DOHH2 (cell line): ENCODE data around the gene TBC1D2B.

ENCODE experiments used
- H3F3A ChIP-seq: fragments of 200-600 bp; sonication (generic), shearing (Covaris generic); 2 replicates; pipeline ENCODE4 v1.6.0; 2016; ENCODE audit warnings: antibody characterized with exemption, mild to moderate bottlenecking; ENCODE audit not compliant: control insufficient read depth, insufficient read depth
- H3K27ac ChIP-seq: fragments of 200-600 bp; sonication (generic); 2 replicates; pipeline ENCODE4 v1.5.1; 2014; ENCODE audit warnings: low read depth, mild to moderate bottlenecking, low read length, moderate library complexity
- H3K27me3 ChIP-seq: fragments of 200-600 bp; sonication (generic); 2 replicates; pipeline ENCODE4 v1.6.1; 2014; ENCODE audit warnings: mild to moderate bottlenecking, low read length, mixed read lengths; ENCODE audit not compliant: control insufficient read depth
- H3K36me3 ChIP-seq: fragments of 200-600 bp; sonication (generic); 2 replicates; pipeline ENCODE4 v1.6.1; 2014; ENCODE audit warnings: mild to moderate bottlenecking, low read length, moderate library complexity, mixed read lengths; ENCODE audit not compliant: control insufficient read depth
- H3K4me1 ChIP-seq: fragments of 200-600 bp; sonication (generic); 2 replicates; pipeline ENCODE4 v1.6.1; 2014; ENCODE audit warnings: mild to moderate bottlenecking, low read length, mixed read lengths; ENCODE audit not compliant: control insufficient read depth
- H3K4me2 ChIP-seq: fragments of 200-600 bp; sonication (generic); 2 replicates; pipeline ENCODE4 v1.6.0; 2014; ENCODE audit warnings: mild to moderate bottlenecking, low read length, moderate library complexity
- H3K4me3 ChIP-seq: fragments of 200-600 bp; sonication (generic); 2 replicates; pipeline ENCODE4 v1.5.1; 2014; ENCODE audit warnings: mild to moderate bottlenecking, low read length, mixed read lengths
- H3K79me2 ChIP-seq: fragments of 200-600 bp; sonication (generic); 2 replicates; pipeline ENCODE4 v1.6.1; 2014; ENCODE audit warnings: mild to moderate bottlenecking, low read length, mixed read lengths; ENCODE audit not compliant: control insufficient read depth
- H3K9me2 ChIP-seq: fragments of 200-600 bp; sonication (generic); replicated peaks from 2 replicates; pipeline ENCODE4 v1.6.1; 2014; ENCODE audit warnings: mild to moderate bottlenecking, low read length, mixed read lengths; ENCODE audit not compliant: control insufficient read depth
- H3K9me3 ChIP-seq: fragments of 200-600 bp; sonication (generic); 2 replicates; pipeline ENCODE4 v1.6.1; 2014; ENCODE audit warnings: antibody characterized with exemption, low read length, mixed read lengths; ENCODE audit not compliant: control insufficient read depth, insufficient read depth
- H4K20me1 ChIP-seq: fragments of 200-600 bp; sonication (generic); 2 replicates; pipeline ENCODE4 v1.6.0; 2014; ENCODE audit warnings: low read depth, mild to moderate bottlenecking, antibody characterized with exemption, low read length, moderate library complexity; ENCODE audit not compliant: control insufficient read depth, insufficient read depth
- EZH2phosphoT487 ChIP-seq: fragments of 200-600 bp; sonication (generic); IDR thresholded peaks from 2 replicates; pipeline ENCODE4 v1.6.1; 2017; ENCODE audit warnings: borderline replicate concordance, mild to moderate bottlenecking, antibody characterized with exemption, low read length, moderate library complexity, mixed read lengths
- TF ChIP-seq, protein P1 (sequence below): fragments of 200-600 bp; sonication (generic); IDR thresholded peaks from one replicate; pipeline ENCODE4 v1.5.1; 2014; ENCODE audit warnings: antibody characterized with exemption, mild to moderate bottlenecking, low read depth, low read length; ENCODE audit not compliant: poor library complexity, severe bottlenecking

Gene TBC1D2B

DNA sequence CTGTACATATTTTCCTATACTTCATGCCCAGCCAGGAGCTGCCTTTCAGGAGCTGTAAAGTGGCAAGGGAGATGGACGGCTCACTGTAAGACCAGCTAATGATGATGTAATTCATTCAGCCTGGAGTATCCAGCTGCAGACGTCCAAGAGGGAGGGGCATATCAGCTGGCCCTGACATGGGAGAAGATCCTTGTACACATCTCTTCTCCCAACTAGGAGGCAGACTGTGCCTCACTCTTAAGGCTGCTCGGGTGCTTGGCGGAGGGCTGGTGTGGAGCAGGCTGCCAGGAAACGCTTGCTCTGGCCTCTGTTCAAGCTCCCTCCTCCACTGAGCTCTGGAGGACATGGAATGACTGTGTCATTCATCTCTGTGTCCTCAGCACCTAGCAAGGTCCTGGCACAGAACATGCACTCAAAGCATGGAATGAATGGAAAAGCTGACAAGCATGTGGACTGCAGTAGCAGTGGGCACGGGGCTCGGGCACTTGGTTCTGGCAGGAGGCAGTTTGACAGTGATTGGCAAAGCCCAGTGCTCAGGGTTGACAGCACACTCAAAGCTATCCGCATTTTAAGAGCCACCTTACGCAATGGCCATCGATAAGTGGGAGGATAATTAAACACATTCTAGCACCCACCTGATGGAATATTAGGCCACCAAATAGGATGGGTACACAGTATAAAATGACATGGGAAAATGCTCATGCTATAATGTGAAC lies 72.4 kb downstream of the TBC1D2B start:
- Histone ChIP-seq H4K20me1 (no peaks in the 10 kb centered on the region), H3K4me2 (no peak overlapping the region), H3K27me3 (no peaks in the 10 kb centered on the region), H3K36me3 (peaks cover 3% of the 10 kb centered on the region; the same call in 1 of the 2 replicates), H3K4me3 (no peak overlapping the region), H3K4me1 (no peaks in the 10 kb centered on the region), H3K9me2 (no peaks in the 10 kb centered on the region), H3K79me2 (no peaks in the 10 kb centered on the region), H3F3A (no peaks in the 10 kb centered on the region), H3K9me3 (no peaks in the 10 kb centered on the region), H3K27ac (no peak overlapping the region)
- TF ChIP-seq, protein P1, sequence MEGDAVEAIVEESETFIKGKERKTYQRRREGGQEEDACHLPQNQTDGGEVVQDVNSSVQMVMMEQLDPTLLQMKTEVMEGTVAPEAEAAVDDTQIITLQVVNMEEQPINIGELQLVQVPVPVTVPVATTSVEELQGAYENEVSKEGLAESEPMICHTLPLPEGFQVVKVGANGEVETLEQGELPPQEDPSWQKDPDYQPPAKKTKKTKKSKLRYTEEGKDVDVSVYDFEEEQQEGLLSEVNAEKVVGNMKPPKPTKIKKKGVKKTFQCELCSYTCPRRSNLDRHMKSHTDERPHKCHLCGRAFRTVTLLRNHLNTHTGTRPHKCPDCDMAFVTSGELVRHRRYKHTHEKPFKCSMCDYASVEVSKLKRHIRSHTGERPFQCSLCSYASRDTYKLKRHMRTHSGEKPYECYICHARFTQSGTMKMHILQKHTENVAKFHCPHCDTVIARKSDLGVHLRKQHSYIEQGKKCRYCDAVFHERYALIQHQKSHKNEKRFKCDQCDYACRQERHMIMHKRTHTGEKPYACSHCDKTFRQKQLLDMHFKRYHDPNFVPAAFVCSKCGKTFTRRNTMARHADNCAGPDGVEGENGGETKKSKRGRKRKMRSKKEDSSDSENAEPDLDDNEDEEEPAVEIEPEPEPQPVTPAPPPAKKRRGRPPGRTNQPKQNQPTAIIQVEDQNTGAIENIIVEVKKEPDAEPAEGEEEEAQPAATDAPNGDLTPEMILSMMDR: no peak
- TF ChIP-seq EZH2phosphoT487: no peak

DNA sequence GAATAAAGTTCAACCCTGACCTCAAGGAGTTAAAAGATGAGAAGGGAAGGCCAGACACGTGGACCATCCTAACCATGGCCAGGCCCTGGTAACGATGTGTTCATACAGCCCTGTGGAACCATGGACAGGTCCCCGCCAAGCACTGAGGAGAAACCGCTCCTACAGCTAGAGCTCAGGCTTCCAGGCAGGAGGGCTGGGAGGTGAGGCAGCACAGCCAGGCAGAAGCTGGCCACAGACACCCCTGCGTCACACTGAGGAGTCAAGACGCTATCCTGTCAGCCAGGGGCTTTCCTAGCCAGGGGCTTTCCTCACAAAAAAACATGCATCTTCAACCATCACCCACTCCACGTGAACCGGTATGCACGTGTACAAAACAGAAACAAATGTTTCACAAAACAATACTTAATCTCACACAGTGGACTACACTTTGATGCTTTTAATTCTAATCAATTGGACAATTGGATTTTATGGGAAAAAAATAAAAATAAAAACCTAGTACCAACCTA lies 73.2 kb downstream of the TBC1D2B start:
- Histone ChIP-seq H3K27ac (no peak overlapping the region), H3K4me2 (no peak overlapping the region), H3K9me2 (no peaks in the 10 kb centered on the region), H3K9me3 (no peaks in the 10 kb centered on the region), H3K4me1 (no peaks in the 10 kb centered on the region), H3K36me3 (peaks cover 3% of the 10 kb centered on the region; the same call in 1 of the 2 replicates), H3K27me3 (no peaks in the 10 kb centered on the region), H3F3A (no peaks in the 10 kb centered on the region), H4K20me1 (no peaks in the 10 kb centered on the region), H3K4me3 (no peak overlapping the region), H3K79me2 (no peaks in the 10 kb centered on the region)
- TF ChIP-seq EZH2phosphoT487: no peak
- TF ChIP-seq, protein P1: no peak

GRCh38 chr15:78003539-78004008 lies 73.9 kb downstream of the TBC1D2B start:
- Histone ChIP-seq H3K9me3 (no peaks in the 10 kb centered on the region), H3K27ac (no peak overlapping the region), H3K4me1 (no peaks in the 10 kb centered on the region), H3K79me2 (no peaks in the 10 kb centered on the region), H3K4me2 (no peak overlapping the region), H3F3A (no peaks in the 10 kb centered on the region), H4K20me1 (no peaks in the 10 kb centered on the region), H3K4me3 (no peak overlapping the region), H3K36me3 (no peaks in the 10 kb centered on the region; the same call in 1 of the 2 replicates), H3K27me3 (no peaks in the 10 kb centered on the region), H3K9me2 (no peaks in the 10 kb centered on the region)
- TF ChIP-seq, protein P1: no peak
- TF ChIP-seq EZH2phosphoT487: no peak
